Dorsolateral prefrontal cortex (tissue), 118 donors: ENCODE results near the gene DCX. TPM values are rescaled to one million over a fixed set of nuclear protein-coding genes. Genes with fewer than 3 reads are reported as not detected.

Experiments
- total RNA-seq, 120 experiments: library from RNA; stranded (reverse); gene quantifications; one replicate each; pipeline versions ENCODE4 v1.2.3 to v1.2.4, GENCODE V29; 2022

DCX gene
- total RNA-seq, 120 experiments from 2014 or later, result 4.9 to 22.9 (median 13.7) TPM

Other genes with a start within 250 kb of the DCX start
- under 1 TPM in 10 of 120 experiments, not detected in 110; 0.12 to 0.23 (median 0.15) TPM for gene CAPN6, start 141.7 kb downstream of the DCX start, total RNA-seq
- gene SERTM2, start 99.5 kb upstream of the DCX start, total RNA-seq, result under 1 TPM in 8 of 120 experiments, not detected in 112; 0.09 to 0.60 (median 0.11) TPM